Upper lobe of right lung (tissue), 1 donor: Measurements from ENCODE around the gene CEP192. TPM values are rescaled to one million over a fixed set of nuclear protein-coding genes. Genes with fewer than 3 reads are reported as not detected.

Experiments
- ATAC-seq: fragments of 200-7000 bp; cut with Tn5 transposase; one replicate; pipeline ENCODE4 v1.9.1; 2020; ENCODE audit warnings: mild to moderate bottlenecking, moderate library complexity
- DNase-seq: peaks from one replicate; pipeline ENCODE4 v3.0.0-alpha.2; 2020
- H3K27ac ChIP-seq: fragments of 200-600 bp; one replicate; pipeline ENCODE4 v1.8.0; 2022
- H3K27me3 ChIP-seq: fragments of 200-600 bp; one replicate; pipeline ENCODE4 v1.8.0; 2022; ENCODE audit warnings: mild to moderate bottlenecking
- H3K36me3 ChIP-seq: fragments of 200-600 bp; one replicate; pipeline ENCODE4 v1.8.0; 2022
- H3K4me1 ChIP-seq: fragments of 200-600 bp; one replicate; pipeline ENCODE4 v1.8.0; 2022
- H3K4me3 ChIP-seq: fragments of 200-600 bp; one replicate; pipeline ENCODE4 v1.8.0; 2022; ENCODE audit warnings: mild to moderate bottlenecking
- H3K9me3 ChIP-seq: fragments of 200-600 bp; one replicate; pipeline ENCODE4 v1.8.0; 2022
- intact Hi-C: fragments of 100-400 bp; cut with DNase I; formaldehyde crosslinking; loops from one replicate; pipeline ENCODE4 v1.11.0; 2022
- total RNA-seq: library from RNA; stranded (reverse); fragmentation: NEBNext Ultra II Directional; extraction: Animal tissue kit (Norgen Biotek cat#: 25700); gene quantifications from one replicate; pipeline ENCODE4 v1.2.1, GENCODE V29; 2021
- TF ChIP-seq, protein P1 (sequence below): fragments of 200-600 bp; IDR thresholded peaks from one replicate; pipeline ENCODE4 v1.8.0; 2022; ENCODE audit warnings: antibody characterized with exemption
- donor health status: DM: no; HTN: yes; CAD: no; lungs with severe emphysema.

Gene CEP192
- total RNA-seq, 1 donor from 2014 or later, result 24.6 TPM

DNA sequence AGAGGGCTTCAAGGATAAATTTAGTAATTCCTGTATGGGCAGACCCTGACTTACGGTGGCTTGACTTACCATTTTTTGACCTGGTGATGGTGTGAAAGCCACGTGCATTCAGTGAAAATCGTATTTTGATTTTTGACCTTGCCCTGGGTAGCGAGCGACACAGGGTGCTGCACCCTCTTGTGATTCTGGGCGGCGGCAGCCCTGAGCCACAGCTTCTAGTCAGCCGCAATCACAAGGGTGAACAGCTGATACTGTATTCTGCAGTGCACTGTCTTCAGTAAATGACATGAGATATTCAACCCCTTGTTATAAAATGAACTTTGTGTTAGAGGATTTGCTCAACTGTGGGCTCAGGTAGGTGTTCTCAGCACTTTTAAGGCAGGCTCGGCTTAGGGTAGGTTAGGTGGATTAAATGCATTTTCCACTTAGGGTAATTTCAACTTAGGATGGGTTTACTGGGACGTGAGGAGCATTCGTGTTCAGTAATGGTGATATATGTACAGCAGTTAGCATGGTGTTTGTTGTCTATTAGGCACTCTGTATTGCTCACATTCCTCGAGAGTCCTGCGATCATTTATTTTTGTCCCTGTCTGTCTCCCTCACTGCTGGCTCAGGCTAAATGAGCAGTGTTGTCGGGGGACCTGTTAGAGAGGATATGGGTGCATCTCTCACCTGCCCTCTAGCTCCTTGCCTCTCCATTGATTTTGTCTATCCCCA is 109.9 kb downstream of the CEP192 start:
- no peaks in the 10 kb centered on the region for H3K27me3 ChIP-seq
- ATAC-seq (no peak), DNase-seq (no peak)
- H3K4me3 ChIP-seq, result no peak overlapping the region
- H3K9me3 ChIP-seq, result no peaks in the 10 kb centered on the region
- peaks cover 85% of the 10 kb centered on the region for H3K36me3 ChIP-seq
- no peak overlapping the region for H3K27ac ChIP-seq
- H3K4me1 ChIP-seq, result no peaks in the 10 kb centered on the region
- TF ChIP-seq, protein P1, sequence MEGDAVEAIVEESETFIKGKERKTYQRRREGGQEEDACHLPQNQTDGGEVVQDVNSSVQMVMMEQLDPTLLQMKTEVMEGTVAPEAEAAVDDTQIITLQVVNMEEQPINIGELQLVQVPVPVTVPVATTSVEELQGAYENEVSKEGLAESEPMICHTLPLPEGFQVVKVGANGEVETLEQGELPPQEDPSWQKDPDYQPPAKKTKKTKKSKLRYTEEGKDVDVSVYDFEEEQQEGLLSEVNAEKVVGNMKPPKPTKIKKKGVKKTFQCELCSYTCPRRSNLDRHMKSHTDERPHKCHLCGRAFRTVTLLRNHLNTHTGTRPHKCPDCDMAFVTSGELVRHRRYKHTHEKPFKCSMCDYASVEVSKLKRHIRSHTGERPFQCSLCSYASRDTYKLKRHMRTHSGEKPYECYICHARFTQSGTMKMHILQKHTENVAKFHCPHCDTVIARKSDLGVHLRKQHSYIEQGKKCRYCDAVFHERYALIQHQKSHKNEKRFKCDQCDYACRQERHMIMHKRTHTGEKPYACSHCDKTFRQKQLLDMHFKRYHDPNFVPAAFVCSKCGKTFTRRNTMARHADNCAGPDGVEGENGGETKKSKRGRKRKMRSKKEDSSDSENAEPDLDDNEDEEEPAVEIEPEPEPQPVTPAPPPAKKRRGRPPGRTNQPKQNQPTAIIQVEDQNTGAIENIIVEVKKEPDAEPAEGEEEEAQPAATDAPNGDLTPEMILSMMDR, result no peak
- intact Hi-C loops, result no loop called here

DNA sequence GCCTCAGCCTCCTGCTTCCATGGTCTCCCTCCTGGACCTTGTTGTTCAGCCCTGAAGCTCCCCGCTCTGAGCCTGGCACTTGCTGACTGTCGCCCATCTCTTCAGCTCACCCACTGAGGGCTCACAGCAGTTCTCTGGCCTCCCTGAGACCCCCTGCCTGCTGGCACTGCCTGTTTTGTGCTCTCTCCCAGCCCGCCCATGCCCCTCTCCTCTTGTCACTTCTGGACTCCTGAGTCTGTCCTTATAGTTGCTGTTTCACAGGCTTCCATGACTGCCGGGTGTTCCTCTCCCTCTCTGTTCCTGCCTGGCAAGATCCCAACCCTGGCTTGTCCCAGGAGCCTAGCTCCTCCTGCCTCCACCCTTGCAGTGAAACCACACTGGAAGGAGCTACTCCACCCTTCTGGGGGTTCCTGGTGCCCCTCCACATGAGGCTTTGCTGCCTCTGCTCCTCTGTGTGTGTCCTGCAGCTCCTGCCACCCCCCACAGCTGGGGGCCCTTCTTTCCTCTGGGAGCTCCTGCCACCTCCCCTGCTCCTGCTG is 110.6 kb downstream of the CEP192 start:
- no peak for ATAC-seq
- DNase-seq, result no peak
- intact Hi-C loops, result no loop called here
- TF ChIP-seq, protein P1, result no peak
- Histone ChIP-seq H3K9me3 (no peaks in the 10 kb centered on the region), H3K27me3 (no peaks in the 10 kb centered on the region), H3K36me3 (peaks cover 83% of the 10 kb centered on the region), H3K27ac (no peak overlapping the region), H3K4me3 (no peak overlapping the region), H3K4me1 (no peaks in the 10 kb centered on the region)

DNA sequence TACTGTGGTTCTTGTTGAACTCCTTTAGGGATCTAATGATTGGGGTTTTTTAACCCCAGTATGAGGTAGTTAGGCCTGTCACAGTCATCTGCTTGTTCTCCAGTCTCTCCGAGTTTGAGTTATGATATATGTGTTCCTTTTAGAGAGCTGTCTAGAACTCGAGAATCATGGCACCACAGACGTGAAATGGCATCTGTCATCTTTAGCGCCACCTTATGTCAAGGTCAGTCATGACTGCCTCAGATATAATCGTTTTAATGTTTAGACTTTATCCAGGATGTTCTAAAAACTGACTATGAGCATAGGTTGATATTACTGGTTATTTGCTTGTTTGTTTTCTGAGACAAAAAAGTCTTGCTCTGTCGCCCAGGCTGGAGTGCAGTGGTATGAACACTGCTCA is 112.2 kb downstream of the CEP192 start:
- TF ChIP-seq, protein P1, result peak; percentile 15
- DNase-seq (no peak), ATAC-seq (no peak)
- H3K4me1 ChIP-seq, result no peaks in the 10 kb centered on the region
- no peaks in the 10 kb centered on the region for H3K27me3 ChIP-seq
- intact Hi-C loops, result no loop called here
- no peaks in the 10 kb centered on the region for H3K9me3 ChIP-seq
- no peak overlapping the region for H3K4me3 ChIP-seq
- no peak overlapping the region for H3K27ac ChIP-seq
- peaks cover 87% of the 10 kb centered on the region for H3K36me3 ChIP-seq

DNA sequence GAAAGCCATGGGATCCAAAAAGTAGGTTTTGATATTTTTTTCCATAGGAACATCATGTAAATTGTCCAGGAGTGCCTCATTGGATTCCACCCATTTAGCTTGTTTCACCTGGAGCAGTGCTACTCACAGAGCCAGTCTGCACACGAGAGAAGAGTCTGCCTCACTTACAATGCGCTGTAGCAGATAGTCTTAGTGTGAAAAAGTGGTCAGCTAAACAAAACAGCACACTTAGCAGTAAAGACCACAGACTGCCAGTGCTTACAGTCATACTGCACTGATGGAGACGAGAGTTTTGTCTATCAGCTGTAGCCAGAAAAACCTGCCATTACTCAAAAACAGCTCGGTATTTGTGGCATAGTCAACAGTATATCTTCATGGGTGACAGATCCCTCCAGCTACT is 113.9 kb downstream of the CEP192 start:
- H3K36me3 ChIP-seq, result peaks cover 88% of the 10 kb centered on the region
- TF ChIP-seq, protein P1, result no peak

DNA sequence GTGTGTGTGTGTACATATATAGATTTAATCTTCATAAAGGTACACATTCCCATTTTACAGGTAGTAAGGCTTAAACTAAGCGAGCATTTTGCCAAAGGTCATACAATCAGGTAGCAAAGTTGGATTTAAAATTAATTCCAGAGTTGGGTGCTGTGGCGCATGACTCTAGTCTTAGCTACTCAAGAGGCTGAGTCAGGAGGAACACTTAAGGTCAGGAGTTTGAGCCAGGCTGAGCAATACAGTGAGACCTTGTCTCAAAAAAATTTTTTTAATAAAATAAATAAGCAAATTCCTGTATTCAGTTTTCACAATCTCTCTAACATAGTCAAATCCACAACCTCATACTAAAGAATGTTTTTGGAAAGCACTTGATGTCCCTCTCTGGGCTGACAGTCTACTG is 115.9 kb downstream of the CEP192 start:
- no peak overlapping the region for H3K4me3 ChIP-seq
- TF ChIP-seq, protein P1, result no peak
- H3K36me3 ChIP-seq, result peaks cover 69% of the 10 kb centered on the region
- H3K27ac ChIP-seq, result no peak overlapping the region
- no peaks in the 10 kb centered on the region for H3K4me1 ChIP-seq
- no peaks in the 10 kb centered on the region for H3K9me3 ChIP-seq
- ATAC-seq (no peak), DNase-seq (no peak)
- intact Hi-C loops, result no loop called here
- no peaks in the 10 kb centered on the region for H3K27me3 ChIP-seq

More for the DNA sequence above, 113.9 kb downstream of the CEP192 start:
- intact Hi-C loops, result no loop called here
- H3K4me1 ChIP-seq, result no peaks in the 10 kb centered on the region
- H3K27ac ChIP-seq, result no peak overlapping the region
- no peaks in the 10 kb centered on the region for H3K9me3 ChIP-seq
- H3K4me3 ChIP-seq, result no peak overlapping the region
- DNase-seq (no peak), ATAC-seq (no peak)
- H3K27me3 ChIP-seq, result no peaks in the 10 kb centered on the region
